Gastrocnemius medialis (tissue), 4 donors: Measurements from ENCODE around the gene SMDT1. TPM values are rescaled to one million over a fixed set of nuclear protein-coding genes. Genes with fewer than 3 reads are reported as not detected.
A peak's percentile ranks its signal among the peaks of the same experiment; 100 is the strongest.

Experiments
- ATAC-seq, 2 donors: fragments of 150-250 bp; one replicate each; pipeline ENCODE4 v1.9.1; 2016
- DNase-seq, 2 donors: peaks; one replicate each; pipeline ENCODE4 v3.0.0-alpha.2; 2019
- H3K27ac ChIP-seq, 4 donors: fragments of 200-600 bp; sonication (generic); 1 replicate in 1 of 4; 2 replicates in 3 of 4; pipeline ENCODE4 v1.5.1; 2016 to 2018; ENCODE audit warnings: mild to moderate bottlenecking in 2 of 4, moderate library complexity in 1 of 4
- H3K27me3 ChIP-seq, 3 donors: fragments of 200-600 bp; sonication (generic) in 2 of 3; 1 replicate in 1 of 3; 2 replicates in 2 of 3; pipeline versions ENCODE4 v1.5.1 to v1.6.0; 2016 to 2019; ENCODE audit warnings: mild to moderate bottlenecking in 1 of 3, moderate library complexity in 1 of 3
- H3K36me3 ChIP-seq, 2 donors: fragments of 200-600 bp; sonication (generic) in 1 of 2; one replicate each; pipeline ENCODE4 v1.5.1; 2017 to 2018
- H3K4me1 ChIP-seq, 2 donors: fragments of 200-600 bp; sonication (generic) in 1 of 2; one replicate each; pipeline ENCODE4 v1.5.1; 2016 to 2017; ENCODE audit warnings: mild to moderate bottlenecking in 2 of 2
- H3K4me3 ChIP-seq, 4 donors: fragments of 200-600 bp; sonication (generic) in 3 of 4; 1 replicate in 1 of 4; 2 replicates in 3 of 4; pipeline ENCODE4 v1.5.1; 2016 to 2019; ENCODE audit warnings: mild to moderate bottlenecking in 2 of 4
- H3K9me3 ChIP-seq, 3 donors: fragments of 200-600 bp; sonication (generic) in 2 of 3; 1 replicate in 1 of 3; 2 replicates in 2 of 3; pipeline ENCODE4 v1.5.1; 2016 to 2019
- POLR2A ChIP-seq, 2 donors: fragments of 450-650 bp; IDR thresholded peaks; one replicate each; pipeline ENCODE4 v1.6.1; 2017; ENCODE audit warnings: antibody characterized with exemption in 2 of 2, mild to moderate bottlenecking in 2 of 2, moderate library complexity in 2 of 2
- in situ Hi-C, 4 donors: fragments of 200-750 bp; cut with MboI; loops; one replicate each; pipeline versions ENCODE4 v1.15.0 to v1.8.0; 2017; ENCODE audit warnings: low sequenced_read_pairs in 4 of 4
- intact Hi-C: fragments of 100-400 bp; cut with DNase I; formaldehyde crosslinking; loops from one replicate; pipeline ENCODE4 v1.15.1; 2023; ENCODE audit warnings: low total_unique reads
- total RNA-seq, 4 donors: library from RNA; depleted of rRNA; stranded (reverse); fragments of >200 nt; gene quantifications; one replicate each; pipeline versions ENCODE4 v1.1.0 to v1.2.3, GENCODE V29; 2016
- TF ChIP-seq, protein P1 (sequence below), 5 experiments: fragments of 450-650 bp in 3 of 5; fragments of 200-600 bp in 2 of 5; sonication (generic) in 2 of 5; IDR thresholded peaks in 4 of 5; conservative IDR thresholded peaks in 1 of 5; 1 replicate in 4 of 5; 2 replicates in 1 of 5; pipeline ENCODE4 v1.5.1; 2016 to 2019; ENCODE audit warnings: antibody characterized with exemption in 5 of 5, mild to moderate bottlenecking in 3 of 5, moderate library complexity in 3 of 5

The SMDT1 gene
- total RNA-seq, 4 donors from 2014 or later = 7.9 to 14.6 (median 9.8) TPM

- intact Hi-C loops = loop anchor here (5.0 to 10.0 kb wide), 2 partner anchors 295 to 978 kb away; partner anchors contain the start of gene EP300
- H3K27me3 ChIP-seq = no peaks in the 10 kb centered on the region
- no peaks in the 10 kb centered on the region for H3K9me3 ChIP-seq
- in situ Hi-C loops = no loop called here
- no peak for DNase-seq
- no peak for TF ChIP-seq POLR2A (IDR thresholded peaks at IDR 0.05)
- TF ChIP-seq, protein P1, sequence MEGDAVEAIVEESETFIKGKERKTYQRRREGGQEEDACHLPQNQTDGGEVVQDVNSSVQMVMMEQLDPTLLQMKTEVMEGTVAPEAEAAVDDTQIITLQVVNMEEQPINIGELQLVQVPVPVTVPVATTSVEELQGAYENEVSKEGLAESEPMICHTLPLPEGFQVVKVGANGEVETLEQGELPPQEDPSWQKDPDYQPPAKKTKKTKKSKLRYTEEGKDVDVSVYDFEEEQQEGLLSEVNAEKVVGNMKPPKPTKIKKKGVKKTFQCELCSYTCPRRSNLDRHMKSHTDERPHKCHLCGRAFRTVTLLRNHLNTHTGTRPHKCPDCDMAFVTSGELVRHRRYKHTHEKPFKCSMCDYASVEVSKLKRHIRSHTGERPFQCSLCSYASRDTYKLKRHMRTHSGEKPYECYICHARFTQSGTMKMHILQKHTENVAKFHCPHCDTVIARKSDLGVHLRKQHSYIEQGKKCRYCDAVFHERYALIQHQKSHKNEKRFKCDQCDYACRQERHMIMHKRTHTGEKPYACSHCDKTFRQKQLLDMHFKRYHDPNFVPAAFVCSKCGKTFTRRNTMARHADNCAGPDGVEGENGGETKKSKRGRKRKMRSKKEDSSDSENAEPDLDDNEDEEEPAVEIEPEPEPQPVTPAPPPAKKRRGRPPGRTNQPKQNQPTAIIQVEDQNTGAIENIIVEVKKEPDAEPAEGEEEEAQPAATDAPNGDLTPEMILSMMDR (IDR thresholded peaks at IDR 0.05 in 4 of 5, conservative IDR thresholded peaks at IDR 0.05 in 1 of 5) = no peak
- H3K4me3 ChIP-seq = no peak overlapping the region
- no peak overlapping the region for H3K27ac ChIP-seq
- no peak for ATAC-seq
- peaks cover 11 to 26% of the 10 kb centered on the region in 2 donors for H3K4me1 ChIP-seq
- H3K36me3 ChIP-seq = peaks cover 0 to 2% of the 10 kb centered on the region in 2 donors
These were observed 6.7 kb upstream of the SMDT1 start for GRCh38 chr22:42072606-42073330.

- peak overlapping the region; percentile 57 to 75 (median 70) for H3K4me3 ChIP-seq
- no peaks in the 10 kb centered on the region for H3K27me3 ChIP-seq
- DNase-seq (no peak), ATAC-seq (no peak)
- H3K27ac ChIP-seq = peak overlapping the region; percentile 68 to 84 (median 80)
- H3K4me1 ChIP-seq = peaks cover 16 to 35% of the 10 kb centered on the region in 2 donors
- in situ Hi-C loops (no loop called here), intact Hi-C loops (loop anchor here (5.0 to 10.0 kb wide), 2 partner anchors 294 to 979 kb away; partner anchors contain the start of gene EP300)
- TF ChIP-seq, protein P1 (IDR thresholded peaks at IDR 0.05 in 4 of 5, conservative IDR thresholded peaks at IDR 0.05 in 1 of 5) = no peak
- TF ChIP-seq POLR2A (IDR thresholded peaks at IDR 0.05) = no peak
- no peaks in the 10 kb centered on the region for H3K9me3 ChIP-seq
- no peaks in the 10 kb centered on the region for H3K36me3 ChIP-seq
These were observed 5.9 kb upstream of the SMDT1 start for GRCh38 chr22:42073621-42074041.

GRCh38 chr22:42074132-42074811 is 5.2 kb upstream of the SMDT1 start, which contains the start of gene PHETA2:
Gene PHETA2 (plus strand): TSS chr22:42074248. CDS start chr22:42077294, 3,046 bp downstream.
- peaks cover 21 to 40% of the 10 kb centered on the region in 2 donors for H3K4me1 ChIP-seq
- DNase-seq = no peak
- no peaks in the 10 kb centered on the region for H3K36me3 ChIP-seq
- TF ChIP-seq, protein P1 (IDR thresholded peaks at IDR 0.05 in 4 of 5, conservative IDR thresholded peaks at IDR 0.05 in 1 of 5) = peak in 3 of 5 experiments; percentile 38 to 43 (median 41)
- no peak for TF ChIP-seq POLR2A (IDR thresholded peaks at IDR 0.05)
- no peak for ATAC-seq
- no peaks in the 10 kb centered on the region for H3K27me3 ChIP-seq
- H3K4me3 ChIP-seq = peak within 1 kb of the TSS; percentile 57 to 75 (median 70)
- in situ Hi-C loops (no loop called here), intact Hi-C loops (loop anchor here (5.0 to 10.0 kb wide), 2 partner anchors 293 to 979 kb away; partner anchors contain the start of gene EP300)
- H3K9me3 ChIP-seq = no peaks in the 10 kb centered on the region
- peak within 1 kb of the TSS; percentile 68 to 84 (median 80) for H3K27ac ChIP-seq

DNA sequence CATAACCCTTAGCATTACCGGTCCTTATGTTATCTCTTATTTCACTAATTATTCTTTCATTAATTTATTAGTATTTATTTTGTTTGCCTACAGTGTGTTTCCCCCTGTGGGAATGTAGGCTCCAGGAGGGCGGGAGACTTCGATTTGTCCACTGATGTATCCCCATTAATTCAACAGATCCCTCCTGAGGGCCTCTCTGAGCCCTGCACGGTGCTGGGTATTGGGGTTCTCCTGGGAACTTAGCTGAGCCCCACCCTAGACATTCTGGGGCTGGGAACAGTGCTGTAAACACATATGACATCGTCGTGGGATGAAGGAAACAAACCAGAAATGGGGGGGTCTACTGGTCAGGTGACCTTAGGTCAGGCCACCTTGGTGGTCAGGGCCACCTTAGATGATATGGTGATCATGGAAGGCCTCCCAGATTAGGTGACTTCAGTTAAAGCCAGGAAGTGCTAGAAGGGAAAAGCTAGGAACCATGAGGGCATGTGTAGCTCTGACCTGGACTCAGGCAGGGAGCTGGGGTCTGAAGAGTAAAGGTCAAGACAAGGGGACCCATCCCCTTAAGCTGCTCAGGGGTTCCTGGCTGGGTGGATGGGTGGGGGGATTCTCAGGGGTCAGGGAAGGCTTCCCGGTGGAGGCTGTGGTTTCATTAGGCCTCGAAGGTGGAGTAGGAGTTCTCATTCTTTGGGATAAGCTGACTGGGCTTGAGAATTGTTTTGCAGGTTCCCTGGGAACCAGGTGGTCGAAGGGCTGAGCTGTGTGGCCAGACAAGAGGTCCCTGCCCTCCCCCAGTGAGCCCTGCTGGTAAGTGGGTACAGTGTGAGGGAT is 4.4 kb upstream of the SMDT1 start:
- Histone ChIP-seq H3K36me3 (no peaks in the 10 kb centered on the region), H3K9me3 (no peaks in the 10 kb centered on the region), H3K27ac (peak overlapping the region; percentile 68 to 84 (median 80)), H3K27me3 (no peaks in the 10 kb centered on the region), H3K4me1 (peaks cover 16 to 34% of the 10 kb centered on the region in 2 donors), H3K4me3 (peak overlapping the region; percentile 57 to 75 (median 70))
- intact Hi-C loops (loop anchor here (5.0 to 10.0 kb wide), 2 partner anchors 292 to 980 kb away; partner anchors contain the start of gene EP300), in situ Hi-C loops (loop anchor here in 1 of 4 donors (25.0 kb wide), 1 partner anchor 362 kb away; the partner anchor contains the start of gene NFAM1)
- no peak for DNase-seq
- no peak for ATAC-seq
- no peak for TF ChIP-seq POLR2A (IDR thresholded peaks at IDR 0.05)
- TF ChIP-seq, protein P1 (IDR thresholded peaks at IDR 0.05 in 4 of 5, conservative IDR thresholded peaks at IDR 0.05 in 1 of 5) = no peak
